ENCODE measurements around the gene TMEM54. TPM values are rescaled to one million over a fixed set of nuclear protein-coding genes. Genes with fewer than 3 reads are reported as not detected.

Gene TMEM54, protein sequence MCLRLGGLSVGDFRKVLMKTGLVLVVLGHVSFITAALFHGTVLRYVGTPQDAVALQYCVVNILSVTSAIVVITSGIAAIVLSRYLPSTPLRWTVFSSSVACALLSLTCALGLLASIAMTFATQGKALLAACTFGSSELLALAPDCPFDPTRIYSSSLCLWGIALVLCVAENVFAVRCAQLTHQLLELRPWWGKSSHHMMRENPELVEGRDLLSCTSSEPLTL
- total RNA-seq (2022; extraction: Qiagen RNA extraction; ENCODE audit: low read depth): 24.1 to 45.7 TPM (median 44.5 TPM) in 5 replicates

DNA sequence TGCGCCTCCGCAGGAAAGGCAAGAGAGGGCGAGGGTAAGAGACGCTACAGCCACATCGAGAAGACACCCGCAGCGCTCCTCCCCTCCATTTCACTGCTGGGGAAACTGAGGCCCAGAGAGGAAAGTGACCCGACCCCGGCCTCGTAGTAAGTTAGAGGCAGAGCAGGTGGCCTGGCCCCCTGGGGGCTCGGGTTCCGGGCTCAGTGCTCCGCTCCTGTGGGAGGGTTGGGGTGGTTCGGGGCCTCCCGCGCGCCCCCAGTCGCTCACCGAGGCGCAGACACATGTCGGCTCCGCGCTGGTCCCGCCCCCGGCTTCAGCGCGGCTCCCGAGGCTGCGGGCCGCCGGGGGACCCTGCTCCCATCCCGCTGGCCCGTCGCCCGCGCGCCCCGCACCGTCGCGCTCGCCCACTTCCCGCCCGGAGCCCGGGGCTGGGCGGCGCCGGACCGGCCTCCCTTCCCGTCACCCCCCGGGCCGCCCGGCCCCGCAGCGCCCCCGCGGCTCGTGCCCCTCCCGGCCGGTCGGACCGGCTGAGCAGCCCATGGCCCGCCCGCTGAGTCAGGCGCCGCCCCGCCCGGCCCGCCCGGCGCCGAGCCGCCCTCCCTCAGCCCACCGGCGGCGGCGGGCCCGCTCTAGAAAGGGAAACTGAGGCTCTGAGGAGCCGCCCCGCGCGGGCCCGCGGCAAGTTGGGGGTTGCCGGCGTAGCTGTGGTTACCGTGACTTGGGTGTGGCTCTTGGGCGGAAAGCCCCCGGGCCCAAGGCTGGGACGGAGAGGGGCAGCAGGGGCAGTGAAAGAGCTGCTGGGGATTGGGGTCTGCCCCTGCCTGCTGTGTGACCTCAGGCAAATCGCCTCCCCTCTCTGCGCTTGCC lies at the start of gene TMEM54:
Gene TMEM54, minus strand, starts transcription at position 434 of the 867 bp plus-strand sequence. Its CDS starts 151 bp downstream, at position 283.

DNA sequence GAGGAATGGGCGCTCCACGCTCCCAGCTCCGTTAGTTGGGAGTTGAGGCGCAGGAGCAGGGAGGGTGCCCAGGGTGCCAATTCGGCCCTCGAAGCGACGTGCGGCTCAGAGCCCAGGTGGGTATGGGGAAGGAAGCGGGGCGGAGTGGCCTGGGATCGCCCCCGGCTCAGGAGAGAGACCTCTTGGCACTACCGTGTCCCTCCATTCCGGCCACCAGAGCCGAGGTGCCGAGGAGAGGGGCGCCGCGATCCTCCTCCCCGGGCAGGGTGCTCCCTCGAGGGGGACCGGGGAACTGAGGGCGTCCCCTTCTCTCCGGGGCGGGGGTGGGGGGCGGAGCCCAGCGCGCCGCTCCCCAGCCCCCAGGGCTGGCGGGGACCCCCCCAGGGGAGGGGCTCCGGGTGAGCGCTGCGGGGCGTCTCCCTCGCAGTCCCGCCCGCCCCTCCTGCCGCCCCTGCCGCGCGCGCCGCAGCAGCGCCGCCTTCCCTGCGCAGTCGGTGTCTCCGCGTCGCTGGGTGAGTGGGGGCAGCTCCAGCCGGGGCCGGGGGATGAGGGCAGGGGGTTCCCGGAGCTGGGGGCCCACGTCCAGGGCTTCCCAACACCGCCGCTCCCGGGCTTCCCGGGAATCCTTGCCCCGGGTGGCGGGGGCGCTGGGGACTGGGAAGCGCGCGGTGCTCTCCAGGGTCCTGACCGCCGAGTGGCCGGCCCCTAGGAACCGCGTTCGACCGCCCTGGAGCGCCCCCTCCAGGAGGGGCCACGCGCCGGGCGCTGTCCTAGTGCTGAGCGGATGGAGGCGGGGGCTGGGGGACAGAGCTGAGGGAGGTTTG lies 15.0 kb downstream of the TMEM54 start, which contains the start of gene HPCA:
Gene HPCA, plus strand, starts transcription at position 488 of the 824 bp plus-strand sequence. CDS start 2,408 bp downstream, outside the sequence.

GRCh38 chr1:32870615-32871363 lies 30.4 kb downstream of the TMEM54 start, which contains the start of gene FNDC5:
Gene FNDC5 (minus strand): TSS chr1:32870912.

Other genes with a start within 250 kb of the TMEM54 start
- 7.7 to 16.2 TPM (median 10.3 TPM) in 5 replicates for gene SYNC, start 198.6 kb downstream of the TMEM54 start, total RNA-seq (2022; extraction: Qiagen RNA extraction; ENCODE audit: low read depth)
- gene YARS1, start 84.0 kb downstream of the TMEM54 start, total RNA-seq (2022; extraction: Qiagen RNA extraction; ENCODE audit: low read depth): 67.1 to 102 TPM (median 75.5 TPM) in 5 replicates
- gene S100PBP, start 83.7 kb downstream of the TMEM54 start, total RNA-seq (2022; extraction: Qiagen RNA extraction; ENCODE audit: low read depth): 14.1 to 15.8 TPM (median 15.2 TPM) in 5 replicates
- gene FNDC5, start 30.5 kb downstream of the TMEM54 start, total RNA-seq (2022; extraction: Qiagen RNA extraction; ENCODE audit: low read depth): 0.47 to 0.71 TPM (median 0.54 TPM) in 5 replicates
- gene HPCA, start 14.9 kb downstream of the TMEM54 start, total RNA-seq (2022; extraction: Qiagen RNA extraction; ENCODE audit: low read depth): 0.22 to 0.51 TPM (median 0.28 TPM) in 5 replicates
- 22.4 to 25.0 TPM (median 23.7 TPM) in 5 replicates for gene RNF19B, start 63.4 kb upstream of the TMEM54 start, total RNA-seq (2022; extraction: Qiagen RNA extraction; ENCODE audit: low read depth)
- 141 to 178 TPM (median 155 TPM) in 5 replicates for gene AK2, start 135.5 kb upstream of the TMEM54 start, total RNA-seq (2022; extraction: Qiagen RNA extraction; ENCODE audit: low read depth)
- 0.84 to 2.2 TPM (median 1.3 TPM) in 5 replicates for gene AZIN2, start 179.8 kb upstream of the TMEM54 start, total RNA-seq (2022; extraction: Qiagen RNA extraction; ENCODE audit: low read depth)